Endothelial cell (in vitro differentiated cells): ENCODE data around the gene SAG. TPM values are rescaled to one million over a fixed set of nuclear protein-coding genes. Genes with fewer than 3 reads are reported as not detected.

Experiments used
- DNase-seq: peaks from one replicate; pipeline ENCODE4 v3.0.0; 2021; ENCODE audit warnings: low spot score
- H3K27ac Mint-ChIP-seq: one replicate; pipeline ENCODE4 v1.8.0; 2021; ENCODE audit warnings: mixed read lengths, inconsistent platforms; ENCODE audit not compliant: unreplicated experiment
- H3K27me3 Mint-ChIP-seq: one replicate; pipeline ENCODE4 v1.8.0; 2021; ENCODE audit warnings: mild to moderate bottlenecking, moderate library complexity, mixed read lengths, inconsistent platforms; ENCODE audit not compliant: unreplicated experiment
- H3K36me3 Mint-ChIP-seq: one replicate; pipeline ENCODE4 v1.8.0; 2021; ENCODE audit warnings: mild to moderate bottlenecking, low read depth, mixed read lengths, inconsistent platforms; ENCODE audit not compliant: unreplicated experiment
- H3K4me1 Mint-ChIP-seq: one replicate; pipeline ENCODE4 v1.8.0; 2021; ENCODE audit warnings: mild to moderate bottlenecking, mixed read lengths, inconsistent platforms; ENCODE audit not compliant: unreplicated experiment
- H3K4me3 Mint-ChIP-seq: one replicate; pipeline ENCODE4 v1.8.0; 2021; ENCODE audit warnings: mild to moderate bottlenecking, mixed read lengths, inconsistent platforms; ENCODE audit not compliant: unreplicated experiment
- H3K9me3 Mint-ChIP-seq: one replicate; pipeline ENCODE4 v1.8.0; 2021; ENCODE audit warnings: mixed read lengths, inconsistent platforms; ENCODE audit not compliant: unreplicated experiment
- CTCF ChIP-seq: fragments of 200-600 bp; sonication (generic); IDR thresholded peaks from one replicate; pipeline ENCODE4 v1.5.0; 2021; ENCODE audit warnings: antibody characterized with exemption; ENCODE audit not compliant: unreplicated experiment
- total RNA-seq: library from RNA; stranded (reverse); fragmentation: NEBNext Ultra II Directional; extraction: Animal tissue kit (Norgen Biotek cat#: 25700); gene quantifications from one replicate; pipeline ENCODE4 v1.2.1, GENCODE V29; 2021; ENCODE audit not compliant: unreplicated experiment

The SAG gene
- total RNA-seq, 1 donor from 2014 or later: not detected

- Mint-ChIP-seq H3K27me3 (peaks cover 2% of the 10 kb centered on the region), H3K36me3 (no peaks in the 10 kb centered on the region), H3K27ac (no peak overlapping the region), H3K4me3 (no peak overlapping the region), H3K9me3 (no peaks in the 10 kb centered on the region), H3K4me1 (no peaks in the 10 kb centered on the region)
- no peak for DNase-seq
- TF ChIP-seq CTCF: no peak
Observed at GRCh38 chr2:233317196-233317943, 9.8 kb downstream of the SAG start.

DNA sequence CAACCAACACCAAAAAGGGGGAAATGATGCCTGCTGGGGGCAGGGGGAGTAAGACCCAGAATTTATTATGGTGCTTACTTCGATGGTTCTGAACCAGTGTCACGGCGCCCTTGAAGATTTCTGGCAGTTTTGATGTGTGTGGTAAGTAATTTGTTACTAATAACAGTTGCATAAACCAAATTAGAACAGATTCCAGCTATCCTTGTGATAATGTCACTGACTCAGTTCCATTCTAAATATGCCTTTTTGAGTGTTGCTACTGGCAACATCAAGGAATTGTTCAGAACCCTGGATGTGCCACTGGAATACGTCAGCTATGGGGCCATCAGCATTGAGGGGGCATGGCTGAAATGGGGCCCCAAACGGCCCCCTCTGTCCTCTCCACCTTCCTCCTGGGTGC, 11.6 kb downstream of the SAG start:
- Mint-ChIP-seq H3K4me3 (no peak overlapping the region), H3K36me3 (no peaks in the 10 kb centered on the region), H3K27ac (no peak overlapping the region), H3K9me3 (no peaks in the 10 kb centered on the region), H3K27me3 (peaks cover 4% of the 10 kb centered on the region), H3K4me1 (no peaks in the 10 kb centered on the region)
- no peak for TF ChIP-seq CTCF
- DNase-seq: no peak

DNA sequence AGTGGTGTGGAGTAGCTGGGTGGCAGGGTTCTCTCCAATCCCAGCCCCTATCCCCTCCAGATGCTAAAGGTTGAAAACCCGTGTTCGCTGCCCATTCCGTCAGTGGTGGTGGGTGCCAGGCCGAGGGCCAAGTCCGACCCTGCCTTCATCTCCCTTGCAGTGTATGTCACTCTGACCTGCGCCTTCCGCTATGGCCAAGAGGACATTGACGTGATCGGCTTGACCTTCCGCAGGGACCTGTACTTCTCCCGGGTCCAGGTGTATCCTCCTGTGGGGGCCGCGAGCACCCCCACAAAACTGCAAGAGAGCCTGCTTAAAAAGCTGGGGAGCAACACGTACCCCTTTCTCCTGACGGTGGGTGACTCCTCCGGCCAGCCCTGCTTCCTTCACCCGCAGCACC, 12.9 kb downstream of the SAG start:
- peaks cover 4% of the 10 kb centered on the region for H3K27me3 Mint-ChIP-seq

DNA sequence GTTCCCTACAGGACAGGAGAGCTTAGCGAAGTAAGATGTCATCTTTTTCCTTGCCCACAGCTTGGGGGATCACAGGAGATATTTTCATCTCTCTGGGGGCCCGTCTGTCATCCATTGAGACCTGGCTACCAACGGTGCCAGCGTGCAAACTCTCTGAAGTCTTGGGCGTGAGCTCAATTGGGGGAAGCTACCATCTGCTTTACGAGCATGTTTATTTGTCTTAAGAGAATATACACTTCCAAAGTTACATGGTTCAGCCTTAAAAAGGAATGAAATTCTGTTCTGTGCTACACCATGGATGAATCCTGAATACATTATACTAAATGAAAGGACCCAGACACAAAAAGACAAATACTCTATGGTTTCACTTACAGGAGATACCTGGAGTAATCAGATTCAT, 13.6 kb downstream of the SAG start:
- H3K4me1 Mint-ChIP-seq: no peaks in the 10 kb centered on the region
- no peak for TF ChIP-seq CTCF
- H3K27me3 Mint-ChIP-seq: peaks cover 4% of the 10 kb centered on the region
- DNase-seq: no peak
- no peak overlapping the region for H3K27ac Mint-ChIP-seq
- no peaks in the 10 kb centered on the region for H3K36me3 Mint-ChIP-seq
- H3K9me3 Mint-ChIP-seq: no peaks in the 10 kb centered on the region
- no peak overlapping the region for H3K4me3 Mint-ChIP-seq

More for the DNA sequence above, 12.9 kb downstream of the SAG start:
- Mint-ChIP-seq H3K9me3 (no peaks in the 10 kb centered on the region), H3K36me3 (no peaks in the 10 kb centered on the region), H3K4me1 (no peaks in the 10 kb centered on the region), H3K4me3 (no peak overlapping the region), H3K27ac (no peak overlapping the region)
- DNase-seq: no peak
- TF ChIP-seq CTCF: no peak

GRCh38 chr2:233323851-233324250, 16.2 kb downstream of the SAG start:
- Mint-ChIP-seq H3K9me3 (no peaks in the 10 kb centered on the region), H3K4me1 (no peaks in the 10 kb centered on the region), H3K27me3 (peaks cover 6% of the 10 kb centered on the region), H3K4me3 (no peak overlapping the region), H3K27ac (no peak overlapping the region), H3K36me3 (no peaks in the 10 kb centered on the region)
- DNase-seq: no peak
- no peak for TF ChIP-seq CTCF
